SK-N-MC (cell line): Measurements from ENCODE around the gene CEND1.

Source experiments
- DNase-seq: peaks from one replicate; pipeline ENCODE4 v3.0.0-alpha.2; 2011; ENCODE audit warnings: low read depth, low spot score
- H3K27ac ChIP-seq: fragments of 200-600 bp; sonication (generic); 2 replicates; pipeline ENCODE4 v1.5.1; 2016; ENCODE audit warnings: mixed run types
- H3K36me3 ChIP-seq: fragments of 200-600 bp; sonication (generic); 2 replicates; pipeline ENCODE4 v1.6.1; 2017; ENCODE audit warnings: antibody characterized with exemption, low read length, mixed read lengths; ENCODE audit not compliant: insufficient read depth
- H3K4me3 ChIP-seq: fragments of 200-600 bp; sonication (generic); 2 replicates; pipeline ENCODE4 v1.5.1; 2016
- H3K9ac ChIP-seq: fragments of 200-600 bp; sonication (generic); 2 replicates; pipeline ENCODE4 v1.8.0; 2017; ENCODE audit warnings: mixed run types, mixed read lengths; ENCODE audit not compliant: insufficient read length
- H3K9me3 ChIP-seq: fragments of 200-600 bp; sonication (generic); 2 replicates; pipeline ENCODE4 v1.6.1; 2017; ENCODE audit warnings: low read depth, mild to moderate bottlenecking, antibody characterized with exemption, low read length, moderate library complexity, mixed read lengths
- EZH2 ChIP-seq: fragments of 200-600 bp; sonication (generic); IDR thresholded peaks from one replicate; pipeline ENCODE4 v1.6.1; 2017; ENCODE audit warnings: antibody characterized with exemption
- FOXP2 ChIP-seq: optimal IDR thresholded peaks from 2 replicates; pipeline ENCODE3; 2011; ENCODE audit warnings: mild to moderate bottlenecking, moderate library complexity; ENCODE audit not compliant: insufficient read depth; ENCODE audit errors: extremely low read length, control extremely low read depth
- POLR2AphosphoS5 ChIP-seq: IDR thresholded peaks from 2 replicates; pipeline ENCODE4 v1.6.1; 2012; ENCODE audit warnings: mild to moderate bottlenecking, low read depth, low read length, borderline replicate concordance

The CEND1 gene

DNA sequence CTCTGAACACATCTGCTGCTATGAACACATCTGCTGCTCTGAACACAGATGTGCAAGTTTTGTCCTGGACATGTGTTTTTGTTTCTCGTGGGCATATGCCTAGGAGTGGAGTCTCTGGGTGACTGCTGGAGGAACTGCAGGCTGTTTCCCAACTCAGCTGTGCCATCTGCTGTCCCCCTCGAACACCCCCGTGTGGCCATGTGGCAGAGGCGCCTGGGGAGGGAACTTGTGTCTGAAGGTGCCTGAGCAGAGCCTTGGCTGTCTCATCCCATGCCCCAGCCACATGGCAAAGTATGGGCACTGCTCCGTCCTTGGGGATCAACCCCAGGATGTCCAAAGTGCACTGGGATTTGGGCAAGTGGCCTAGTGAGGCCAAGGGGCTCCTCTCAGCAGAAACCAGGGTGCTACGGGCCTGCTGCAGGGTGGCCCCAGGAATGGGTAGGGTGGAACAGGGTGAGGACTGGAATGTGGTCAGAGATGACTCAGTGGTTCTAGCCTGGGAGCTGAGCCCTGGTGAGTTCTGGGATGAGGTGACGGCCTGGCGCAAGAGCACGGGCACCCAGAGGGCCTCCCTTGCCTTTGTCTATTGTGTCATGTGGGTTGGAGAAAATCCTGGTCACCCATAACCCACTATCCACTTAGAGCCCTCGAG lies 27.3 kb downstream of the CEND1 start:
- DNase-seq, result no peak
- Histone ChIP-seq H3K9ac (no peak overlapping the region), H3K27ac (peak overlapping the region; percentile 62; the same call in 1 of the 2 replicates), H3K9me3 (no peaks in the 10 kb centered on the region), H3K36me3 (peaks cover 62% of the 10 kb centered on the region), H3K4me3 (no peak overlapping the region)
- TF ChIP-seq EZH2 (no peak), POLR2AphosphoS5 (peak; percentile 46; the same call in 1 of the 2 replicates)

DNA sequence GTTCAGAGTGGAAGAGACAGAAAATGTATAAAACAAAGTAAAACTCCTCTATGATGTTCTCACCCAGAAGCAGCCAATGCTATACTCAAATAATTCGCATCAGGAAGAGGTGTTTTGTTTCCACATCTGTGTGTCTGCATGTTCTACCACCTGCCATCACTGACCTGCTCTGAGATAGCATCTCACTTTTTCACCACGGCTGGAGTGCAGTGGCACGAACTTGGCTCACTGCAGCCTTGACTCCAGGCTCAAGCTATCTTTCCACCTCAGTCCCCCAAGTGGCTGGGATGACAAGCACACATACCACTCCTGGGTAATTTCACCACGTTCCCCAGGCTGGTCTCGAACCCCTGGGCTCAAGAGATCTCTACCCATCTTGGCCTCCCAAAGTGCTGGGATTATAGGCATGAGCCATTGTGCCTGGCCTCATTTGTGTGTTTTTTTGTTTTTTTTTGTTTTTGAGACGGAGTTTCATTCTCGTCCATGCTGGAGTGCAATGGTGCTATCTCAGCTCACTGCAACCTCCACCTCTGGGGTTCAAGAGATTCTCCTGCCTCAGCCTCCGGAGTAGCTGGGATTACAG lies 28.3 kb downstream of the CEND1 start:
- Histone ChIP-seq H3K9me3 (no peaks in the 10 kb centered on the region), H3K27ac (no peak overlapping the region), H3K9ac (no peak overlapping the region), H3K4me3 (no peak overlapping the region), H3K36me3 (peaks cover 67% of the 10 kb centered on the region)
- no peak for DNase-seq
- TF ChIP-seq EZH2 (no peak), FOXP2 (no peak), POLR2AphosphoS5 (no peak)

DNA sequence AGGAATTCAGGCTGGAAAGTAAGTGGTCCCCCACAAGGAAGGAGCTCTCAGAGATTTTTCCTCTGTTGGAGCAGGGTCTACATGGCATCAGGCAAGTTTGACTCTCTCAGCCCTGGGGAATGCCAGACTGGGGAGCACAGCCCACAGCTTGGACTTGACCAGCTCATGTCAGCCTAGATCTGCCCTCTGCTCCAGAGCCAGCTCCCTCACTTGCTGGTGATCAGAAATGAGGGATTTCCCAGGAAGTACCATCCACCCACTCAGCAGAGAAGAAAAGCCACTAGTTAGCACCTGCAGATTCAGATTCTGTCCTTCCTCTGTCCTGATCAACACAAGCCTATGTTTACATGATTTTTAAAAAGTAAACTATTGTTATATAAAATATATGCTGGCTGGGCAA lies 29.7 kb downstream of the CEND1 start:
- TF ChIP-seq EZH2, result no peak
- TF ChIP-seq POLR2AphosphoS5, result no peak; the same call in 1 of the 2 replicates
- TF ChIP-seq FOXP2, result no peak
- Histone ChIP-seq H3K9me3 (no peaks in the 10 kb centered on the region), H3K36me3 (peaks cover 68% of the 10 kb centered on the region), H3K4me3 (no peak overlapping the region), H3K27ac (no peak overlapping the region), H3K9ac (no peak overlapping the region)
- no peak for DNase-seq

DNA sequence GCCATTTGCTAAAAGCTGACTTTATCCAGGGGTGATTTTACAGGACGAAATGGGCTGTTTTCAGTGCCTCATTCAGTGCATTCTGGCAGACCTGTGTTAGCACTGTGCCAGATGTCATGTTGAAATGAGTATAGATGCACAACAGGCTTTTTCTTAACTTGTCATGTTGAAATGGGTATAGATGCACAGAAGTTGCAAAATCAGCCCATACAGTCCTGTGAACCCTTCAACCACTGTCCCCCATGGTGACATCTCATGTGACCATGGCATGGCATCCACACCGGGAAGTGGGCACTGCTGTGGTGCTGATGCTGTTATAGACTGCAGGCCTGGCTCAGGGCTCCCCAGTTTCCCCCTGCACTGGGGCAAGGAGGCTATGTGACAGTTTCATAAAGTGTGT lies 40.2 kb downstream of the CEND1 start:
- no peak for DNase-seq
- H3K36me3 ChIP-seq, result no peaks in the 10 kb centered on the region
- no peak overlapping the region for H3K27ac ChIP-seq
- no peaks in the 10 kb centered on the region for H3K9me3 ChIP-seq
- H3K4me3 ChIP-seq, result no peak overlapping the region
- no peak for TF ChIP-seq EZH2
- no peak for TF ChIP-seq FOXP2
- TF ChIP-seq POLR2AphosphoS5, result no peak
- peak overlapping the region; percentile 37 for H3K9ac ChIP-seq

DNA sequence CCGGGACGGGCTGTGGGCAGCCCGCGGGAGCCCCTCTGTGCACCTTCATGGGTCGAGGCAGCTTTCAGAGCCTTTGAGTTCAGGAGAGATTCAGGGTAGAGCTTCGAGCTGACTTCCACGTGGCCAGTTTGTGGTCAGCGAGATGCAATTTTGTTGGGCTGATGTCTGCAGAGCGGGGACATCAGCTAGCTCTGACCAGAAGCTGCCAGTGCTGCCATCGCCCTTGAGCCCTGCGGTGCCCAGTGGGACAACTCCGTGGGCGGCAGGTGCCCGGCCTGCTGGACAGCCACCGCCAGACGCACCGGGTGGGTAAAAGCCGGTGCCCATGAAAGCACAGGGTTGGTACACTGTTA lies 41.9 kb downstream of the CEND1 start:
- H3K9ac ChIP-seq, result peak overlapping the region; percentile 74
- H3K27ac ChIP-seq, result peak overlapping the region; percentile 37; the same call in 1 of the 2 replicates
- TF ChIP-seq FOXP2 (no peak), EZH2 (no peak), POLR2AphosphoS5 (no peak)
- no peak for DNase-seq
- H3K9me3 ChIP-seq, result no peaks in the 10 kb centered on the region
- H3K4me3 ChIP-seq, result peak overlapping the region; percentile 95
- no peaks in the 10 kb centered on the region for H3K36me3 ChIP-seq

DNA sequence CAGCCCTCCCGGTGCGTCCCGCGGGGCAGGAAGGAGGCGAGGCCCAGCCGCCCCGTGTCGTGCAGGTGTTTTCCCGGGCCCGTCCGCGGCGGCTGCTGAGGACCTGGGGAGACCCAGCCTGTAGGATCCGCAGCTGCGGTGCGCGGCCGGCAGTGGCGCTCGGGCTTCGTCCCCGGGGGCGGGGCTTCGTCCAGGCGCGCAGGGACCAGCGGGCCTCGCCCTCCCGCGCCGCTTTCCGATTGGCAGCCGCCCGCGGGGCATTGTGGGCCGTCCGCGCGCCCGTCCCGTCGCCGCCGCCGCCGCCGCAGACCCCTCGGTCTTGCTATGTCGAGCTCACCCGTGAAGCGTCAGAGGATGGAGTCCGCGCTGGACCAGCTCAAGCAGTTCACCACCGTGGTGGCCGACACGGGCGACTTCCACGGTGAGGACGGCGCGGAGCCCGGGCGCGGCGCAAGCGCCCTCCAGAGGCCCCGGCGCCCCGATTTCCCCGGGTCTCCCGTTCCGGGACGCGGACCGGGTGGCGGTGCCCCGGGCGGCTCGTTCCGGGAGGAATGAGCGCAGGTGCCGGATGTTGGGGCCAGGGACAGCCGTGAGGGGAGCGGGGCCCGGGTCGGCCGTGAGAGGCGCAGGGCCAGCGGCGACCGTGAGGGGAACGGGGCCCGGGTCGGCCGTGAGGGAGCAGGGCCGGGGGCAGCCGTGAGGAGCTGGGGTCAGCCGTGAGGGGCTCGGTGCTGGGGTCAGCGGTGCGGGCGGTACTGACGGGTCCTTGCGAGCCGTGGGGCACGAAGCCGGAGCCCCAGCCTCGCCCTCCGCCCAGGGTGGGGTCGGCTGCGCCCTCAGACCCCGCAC lies 42.5 kb downstream of the CEND1 start, which contains the start of gene TALDO1:
TALDO1 (plus strand) TSS at position 307 of the 849 bp plus-strand sequence; CDS start at position 325, 18 bp downstream.
- Histone ChIP-seq H3K9ac (peak within 1 kb of the TSS; percentile 75), H3K27ac (peak within 1 kb of the TSS; percentile 37; the same call in 1 of the 2 replicates), H3K36me3 (no peaks in the 10 kb centered on the region), H3K9me3 (no peaks in the 10 kb centered on the region), H3K4me3 (peak within 1 kb of the TSS; percentile 95)
- TF ChIP-seq POLR2AphosphoS5 (peak; percentile 82), FOXP2 (no peak), EZH2 (no peak)
- DNase-seq, result no peak

DNA sequence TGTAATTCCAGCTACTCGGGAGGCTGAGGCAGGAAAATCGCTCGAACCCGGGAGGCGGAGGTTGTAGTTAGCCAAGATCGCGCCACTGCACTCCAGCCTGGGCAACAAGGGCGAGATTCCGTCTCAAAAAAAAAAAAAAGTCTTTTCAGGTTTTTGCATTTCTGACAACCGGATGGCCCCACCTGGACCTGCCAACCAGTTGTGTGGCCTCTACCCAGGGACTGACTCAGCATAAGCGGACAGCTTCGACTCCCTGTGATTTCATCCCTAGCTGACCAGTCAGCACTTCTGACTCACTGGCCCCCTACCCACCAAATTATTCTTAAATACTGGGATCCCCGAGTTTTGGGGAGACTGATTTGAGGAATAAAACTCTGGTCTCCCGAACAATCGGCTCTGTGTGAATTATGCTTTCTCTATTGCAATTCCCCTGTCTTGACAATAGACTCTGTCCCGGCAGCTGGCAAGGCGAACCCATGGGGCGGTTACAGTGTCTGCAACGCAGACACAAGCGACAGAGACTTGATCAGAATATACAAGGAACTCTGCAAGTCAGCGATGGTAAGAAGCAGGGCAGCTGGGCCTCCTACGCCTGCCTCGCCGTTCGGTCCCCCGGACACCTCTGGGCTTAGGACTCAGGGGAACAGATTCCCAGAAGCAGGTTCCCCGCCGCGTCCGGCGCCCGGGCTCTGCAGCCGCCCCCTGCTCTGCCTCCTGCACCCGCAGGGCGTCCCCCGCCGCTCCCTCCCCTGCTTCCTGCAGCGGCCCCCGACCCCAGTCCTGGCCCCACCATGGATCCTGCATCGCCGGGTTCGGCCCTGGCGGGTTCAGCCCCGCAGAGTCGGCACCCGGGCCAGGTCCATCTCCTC lies 43.4 kb downstream of the CEND1 start:
- Histone ChIP-seq H3K36me3 (no peaks in the 10 kb centered on the region), H3K4me3 (peak overlapping the region; percentile 95), H3K9ac (peak overlapping the region; percentile 75), H3K9me3 (no peaks in the 10 kb centered on the region), H3K27ac (no peak overlapping the region)
- DNase-seq, result no peak
- TF ChIP-seq FOXP2 (no peak), EZH2 (no peak), POLR2AphosphoS5 (no peak)

DNA sequence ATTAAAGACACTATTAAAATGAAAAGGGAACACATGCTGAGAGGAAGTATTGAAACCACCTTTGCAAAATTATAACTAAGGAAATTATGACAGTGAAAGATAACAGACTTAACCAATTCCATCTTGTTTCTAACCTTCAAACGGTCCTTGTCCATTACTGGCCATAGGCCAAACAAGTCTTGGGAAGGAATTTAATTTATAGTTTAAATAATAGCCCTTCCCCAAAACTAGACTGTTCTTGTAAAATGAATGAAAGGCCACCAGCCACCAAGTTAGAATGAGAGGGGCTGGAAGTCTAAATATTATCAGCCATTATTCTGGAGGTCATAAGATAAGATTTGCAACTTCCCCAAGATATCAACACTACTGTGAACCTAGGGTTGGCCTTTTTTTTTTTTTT lies 44.5 kb downstream of the CEND1 start:
- TF ChIP-seq EZH2, result no peak
- TF ChIP-seq FOXP2, result no peak
- TF ChIP-seq POLR2AphosphoS5, result no peak
- Histone ChIP-seq H3K4me3 (no peak overlapping the region), H3K27ac (no peak overlapping the region), H3K36me3 (no peaks in the 10 kb centered on the region), H3K9me3 (no peaks in the 10 kb centered on the region), H3K9ac (no peak overlapping the region)
- no peak for DNase-seq
